ENCODE data around the gene DRD4. TPM values are rescaled to one million over a fixed set of nuclear protein-coding genes. Genes with fewer than 3 reads are reported as not detected.
A peak's percentile ranks its signal among the peaks of the same experiment; 100 is the strongest.

DRD4 gene
- total and polyA plus RNA-seq, 7 experiments from 2014 or later: 0.27 to 1.9 (median 0.75) TPM; not detected in 2

DNA sequence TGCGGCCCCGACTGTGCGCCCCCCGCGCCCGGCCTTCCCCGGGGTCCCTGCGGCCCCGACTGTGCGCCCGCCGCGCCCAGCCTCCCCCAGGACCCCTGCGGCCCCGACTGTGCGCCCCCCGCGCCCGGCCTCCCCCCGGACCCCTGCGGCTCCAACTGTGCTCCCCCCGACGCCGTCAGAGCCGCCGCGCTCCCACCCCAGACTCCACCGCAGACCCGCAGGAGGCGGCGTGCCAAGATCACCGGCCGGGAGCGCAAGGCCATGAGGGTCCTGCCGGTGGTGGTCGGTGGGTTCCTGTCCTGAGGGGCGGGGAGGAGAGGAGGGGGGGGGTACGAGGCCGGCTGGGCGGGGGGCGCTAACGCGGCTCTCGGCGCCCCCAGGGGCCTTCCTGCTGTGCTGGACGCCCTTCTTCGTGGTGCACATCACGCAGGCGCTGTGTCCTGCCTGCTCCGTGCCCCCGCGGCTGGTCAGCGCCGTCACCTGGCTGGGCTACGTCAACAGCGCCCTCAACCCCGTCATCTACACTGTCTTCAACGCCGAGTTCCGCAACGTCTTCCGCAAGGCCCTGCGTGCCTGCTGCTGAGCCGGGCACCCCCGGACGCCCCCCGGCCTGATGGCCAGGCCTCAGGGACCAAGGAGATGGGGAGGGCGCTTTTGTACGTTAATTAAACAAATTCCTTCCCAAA is 3.1 kb downstream of the DRD4 start:
- Mint-ChIP-seq H3K9me3 (no peaks in the 10 kb centered on the region), H3K36me3 (peaks cover 0 to 5% (median 0%) of the 10 kb centered on the region in 5 donors), H3K27me3 (peaks cover 11 to 36% (median 22%) of the 10 kb centered on the region in 5 donors), H3K27ac (peak overlapping the region in 3 of 9 donors; percentile 46 to 75 (median 63)), H3K4me3 (peak overlapping the region in 9 of 10 donors; percentile 58 to 89 (median 68)), H3K4me1 (peaks cover 7 to 18% (median 16%) of the 10 kb centered on the region in 7 donors)
- ChIA-PET POLR2A (interaction anchor here (1.0 kb wide), 1 partner anchor 84 kb away, joined by 4 read pairs; no protein-coding TSS in a partner anchor), CTCF (no interaction called here)
- Histone ChIP-seq H3K36me3 (ENCODE audit: control insufficient read depth in 2 of 3, insufficient read depth in 3 of 3, low read length in 3 of 3) (peaks cover 0 to 15% (median 3%) of the 10 kb centered on the region in 3 experiments), H3K4me1 (ENCODE audit: control insufficient read depth in 2 of 2, insufficient read depth in 2 of 2, low read length in 2 of 2) (no peaks in the 10 kb centered on the region), H3K27me3 (ENCODE audit: control insufficient read depth in 2 of 2, insufficient read depth in 2 of 2, low read length in 2 of 2) (peaks cover 6 to 16% of the 10 kb centered on the region in 2 donors), H3K4me3 (ENCODE audit: low read length) (no peak overlapping the region), H3K27ac (ENCODE audit: low read depth, low read length) (no peak overlapping the region), H3K9me3 (ENCODE audit: control insufficient read depth in 2 of 3, low read length in 3 of 3) (no peaks in the 10 kb centered on the region)
- ATAC-seq (peak; percentile 70), DNase-seq (no peak)
- intact Hi-C loops (cut with micrococcal nuclease): no loop called here

DNA sequence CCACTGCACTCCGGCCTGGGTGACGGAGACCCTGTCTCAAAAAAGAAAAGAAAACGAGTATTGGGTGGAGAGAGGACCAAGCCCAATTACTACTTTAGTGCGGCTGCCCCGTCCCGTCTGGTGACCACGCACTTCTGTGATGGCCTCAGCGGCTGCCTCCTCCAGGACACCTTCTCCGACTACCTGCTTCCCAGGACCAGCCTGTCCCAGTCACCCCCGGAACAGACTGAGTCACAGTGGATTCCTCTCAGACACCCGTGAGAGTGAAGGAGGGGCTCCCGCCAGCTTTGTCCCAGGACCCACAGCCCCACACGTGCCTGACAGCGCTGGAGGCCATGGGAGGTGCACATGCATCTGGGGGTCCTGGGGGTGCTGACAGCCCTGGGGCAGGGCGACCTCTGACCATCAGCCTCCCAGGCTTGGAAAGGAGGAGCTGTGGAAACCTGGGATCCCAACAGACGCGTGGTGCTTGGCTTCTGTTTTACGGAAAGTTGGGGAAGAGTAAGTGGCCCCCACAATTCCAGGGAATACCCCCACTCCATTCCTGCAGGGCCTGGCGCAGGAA is 4.8 kb downstream of the DRD4 start:
- Histone ChIP-seq H3K36me3 (ENCODE audit: control insufficient read depth in 2 of 3, insufficient read depth in 3 of 3, low read length in 3 of 3) (peaks cover 0 to 15% (median 3%) of the 10 kb centered on the region in 3 experiments), H3K9me3 (ENCODE audit: control insufficient read depth in 2 of 3, low read length in 3 of 3) (no peaks in the 10 kb centered on the region), H3K4me1 (ENCODE audit: control insufficient read depth in 2 of 2, insufficient read depth in 2 of 2, low read length in 2 of 2) (no peaks in the 10 kb centered on the region), H3K4me3 (ENCODE audit: low read length) (no peak overlapping the region), H3K27ac (ENCODE audit: low read depth, low read length) (no peak overlapping the region), H3K27me3 (ENCODE audit: control insufficient read depth in 2 of 2, insufficient read depth in 2 of 2, low read length in 2 of 2) (peaks cover 6 to 13% of the 10 kb centered on the region in 2 donors)
- ATAC-seq: no peak
- Mint-ChIP-seq H3K4me3 (peak overlapping the region in 1 of 10 donors; percentile 89), H3K27ac (peak overlapping the region in 1 of 9 donors; percentile 28), H3K4me1 (peaks cover 7 to 18% (median 12%) of the 10 kb centered on the region in 7 donors), H3K36me3 (peaks cover 0 to 5% (median 0%) of the 10 kb centered on the region in 5 donors), H3K27me3 (peaks cover 6 to 23% (median 13%) of the 10 kb centered on the region in 5 donors), H3K9me3 (no peaks in the 10 kb centered on the region)
- DNase-seq: no peak
- intact Hi-C loops (cut with micrococcal nuclease): no loop called here
- POLR2A ChIA-PET: no interaction called here
- CTCF ChIA-PET: no interaction called here

DNA sequence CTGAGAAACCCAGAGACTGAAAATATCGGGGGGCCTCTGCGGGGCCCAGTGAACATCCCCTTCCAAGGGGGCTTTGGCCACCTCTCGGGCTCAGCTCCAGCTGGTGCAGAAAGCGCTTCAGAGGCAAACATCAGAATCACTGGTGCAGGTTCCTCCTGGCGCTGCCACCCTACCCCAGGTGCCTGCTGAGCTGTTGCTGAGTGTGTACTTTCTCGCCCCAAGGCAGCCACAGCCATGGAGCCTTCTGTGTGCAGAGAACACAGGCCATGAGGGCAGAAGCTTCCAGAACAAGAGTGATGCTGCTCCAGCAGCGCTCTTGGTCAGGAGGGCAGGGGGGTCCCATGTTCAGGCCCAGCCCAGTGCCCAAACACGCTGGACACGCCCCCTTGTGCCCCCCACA is 6.3 kb downstream of the DRD4 start:
- ATAC-seq: no peak
- CTCF ChIA-PET: no interaction called here

DNA sequence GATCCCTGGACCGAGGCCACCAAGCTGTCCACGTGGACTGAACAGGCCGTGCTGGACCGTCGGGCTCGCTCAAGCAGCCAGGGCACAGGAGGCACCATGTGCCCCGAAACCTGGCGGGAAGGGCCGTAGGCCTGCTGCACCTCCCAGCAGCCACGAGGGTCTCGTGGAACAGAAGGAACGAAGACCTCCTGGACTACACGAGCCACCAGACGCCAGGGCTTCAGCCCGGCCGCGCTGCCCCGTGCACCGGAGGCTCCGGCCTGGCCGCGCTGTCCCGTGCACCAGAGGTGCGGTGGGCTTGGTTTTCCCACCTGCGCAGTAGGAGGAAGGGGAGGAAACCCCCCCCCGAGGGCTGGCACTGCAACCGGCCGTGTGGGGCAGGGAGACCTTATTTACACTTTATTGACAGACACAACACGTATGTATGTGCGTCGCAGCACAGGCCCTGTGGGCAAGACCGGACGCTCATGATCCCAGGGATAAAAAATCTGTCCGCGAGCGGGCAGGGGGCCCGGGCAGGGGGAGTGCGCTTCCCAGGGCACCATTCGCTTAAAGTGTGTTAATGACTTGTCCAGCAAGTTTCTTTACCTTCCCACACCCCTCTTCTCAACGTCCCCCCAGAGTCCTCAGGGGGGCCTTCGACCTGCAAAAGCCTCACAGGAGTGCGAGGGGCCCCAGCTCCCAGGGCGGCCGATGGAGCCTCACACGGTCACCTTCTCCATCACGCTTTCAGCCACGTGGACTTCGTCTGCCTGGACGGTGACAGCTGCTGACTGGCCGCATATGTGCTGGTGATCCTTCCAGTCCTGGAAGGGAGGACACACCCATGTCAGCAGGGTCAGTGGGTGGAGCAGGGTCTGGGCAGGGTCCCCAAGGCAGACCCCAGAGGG is 7.0 kb downstream of the DRD4 start:
- Mint-ChIP-seq H3K27ac (peak overlapping the region in 1 of 9 donors; percentile 25), H3K4me3 (no peak overlapping the region), H3K36me3 (peaks cover 0 to 8% (median 0%) of the 10 kb centered on the region in 5 donors), H3K27me3 (peaks cover 0 to 6% (median 0%) of the 10 kb centered on the region in 5 donors), H3K4me1 (peaks cover 0 to 7% (median 6%) of the 10 kb centered on the region in 7 donors), H3K9me3 (no peaks in the 10 kb centered on the region)
- H3K9me3 ChIP-seq (ENCODE audit: control insufficient read depth in 2 of 3, low read length in 3 of 3): no peaks in the 10 kb centered on the region
- H3K27ac ChIP-seq (ENCODE audit: low read depth, low read length): no peak overlapping the region
- intact Hi-C loops (cut with micrococcal nuclease): no loop called here
- ATAC-seq (no peak), DNase-seq (no peak)
- peaks cover 0 to 15% (median 3%) of the 10 kb centered on the region in 3 experiments for H3K36me3 ChIP-seq (ENCODE audit: control insufficient read depth in 2 of 3, insufficient read depth in 3 of 3, low read length in 3 of 3)
- no peaks in the 10 kb centered on the region for H3K4me1 ChIP-seq (ENCODE audit: control insufficient read depth in 2 of 2, insufficient read depth in 2 of 2, low read length in 2 of 2)
- H3K27me3 ChIP-seq (ENCODE audit: control insufficient read depth in 2 of 2, insufficient read depth in 2 of 2, low read length in 2 of 2): no peaks in the 10 kb centered on the region
- CTCF ChIA-PET: interaction anchor here (0.5 kb wide), 1 partner anchor 51 kb away, joined by 3 read pairs; the partner anchor contains the start of gene TMEM80
- POLR2A ChIA-PET: no interaction called here
- H3K4me3 ChIP-seq (ENCODE audit: low read length): no peak overlapping the region

More for the DNA sequence above, 6.3 kb downstream of the DRD4 start:
- Mint-ChIP-seq H3K4me3 (no peak overlapping the region), H3K27me3 (peaks cover 6 to 13% (median 7%) of the 10 kb centered on the region in 5 donors), H3K27ac (no peak overlapping the region), H3K4me1 (peaks cover 2 to 13% (median 7%) of the 10 kb centered on the region in 7 donors), H3K36me3 (peaks cover 0 to 7% (median 0%) of the 10 kb centered on the region in 5 donors), H3K9me3 (no peaks in the 10 kb centered on the region)
- DNase-seq: no peak
- H3K4me3 ChIP-seq (ENCODE audit: low read length): no peak overlapping the region
- intact Hi-C loops (cut with micrococcal nuclease): no loop called here
- H3K27me3 ChIP-seq (ENCODE audit: control insufficient read depth in 2 of 2, insufficient read depth in 2 of 2, low read length in 2 of 2): peaks cover under 1 to 6% of the 10 kb centered on the region in 2 donors
- no peaks in the 10 kb centered on the region for H3K9me3 ChIP-seq (ENCODE audit: control insufficient read depth in 2 of 3, low read length in 3 of 3)
- peaks cover 0 to 15% (median 3%) of the 10 kb centered on the region in 3 experiments for H3K36me3 ChIP-seq (ENCODE audit: control insufficient read depth in 2 of 3, insufficient read depth in 3 of 3, low read length in 3 of 3)
- POLR2A ChIA-PET: no interaction called here
- no peaks in the 10 kb centered on the region for H3K4me1 ChIP-seq (ENCODE audit: control insufficient read depth in 2 of 2, insufficient read depth in 2 of 2, low read length in 2 of 2)
- H3K27ac ChIP-seq (ENCODE audit: low read depth, low read length): no peak overlapping the region

DNA sequence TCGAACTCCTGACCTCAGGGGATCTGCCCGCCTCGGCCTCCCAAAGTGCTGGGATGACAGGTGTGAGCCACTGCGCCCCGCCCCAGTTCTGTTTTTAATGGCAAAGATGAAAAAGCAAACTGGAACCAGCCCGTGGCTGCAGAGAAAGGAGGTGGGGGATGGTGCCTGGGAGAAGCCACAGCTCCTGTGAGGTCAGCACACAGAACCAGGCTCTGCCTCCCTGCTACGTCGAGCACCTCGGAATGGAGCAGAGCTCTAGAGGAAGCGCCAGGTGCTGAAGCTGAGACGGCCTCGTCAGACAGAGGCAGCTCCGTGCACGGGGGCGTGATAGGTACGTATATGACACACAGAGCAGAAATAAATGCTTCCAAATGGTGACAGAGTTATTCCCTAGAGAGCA is 8.5 kb downstream of the DRD4 start:
- no peaks in the 10 kb centered on the region for H3K27me3 ChIP-seq (ENCODE audit: control insufficient read depth in 2 of 2, insufficient read depth in 2 of 2, low read length in 2 of 2)
- H3K4me1 ChIP-seq (ENCODE audit: control insufficient read depth in 2 of 2, insufficient read depth in 2 of 2, low read length in 2 of 2): no peaks in the 10 kb centered on the region
- Mint-ChIP-seq H3K9me3 (no peaks in the 10 kb centered on the region), H3K27ac (peak overlapping the region in 1 of 9 donors; percentile 36), H3K36me3 (peaks cover 0 to 7% (median 0%) of the 10 kb centered on the region in 5 donors), H3K4me3 (no peak overlapping the region), H3K4me1 (peaks cover 0 to 6% (median under 1%) of the 10 kb centered on the region in 7 donors), H3K27me3 (peaks cover 0 to 2% (median 0%) of the 10 kb centered on the region in 5 donors)
- CTCF ChIA-PET: no interaction called here
- intact Hi-C loops (cut with micrococcal nuclease): no loop called here
- no peak overlapping the region for H3K4me3 ChIP-seq (ENCODE audit: low read length)
- POLR2A ChIA-PET: no interaction called here
- peaks cover 0 to 15% (median 3%) of the 10 kb centered on the region in 3 experiments for H3K36me3 ChIP-seq (ENCODE audit: control insufficient read depth in 2 of 3, insufficient read depth in 3 of 3, low read length in 3 of 3)
- DNase-seq: no peak
- no peak for ATAC-seq
- H3K27ac ChIP-seq (ENCODE audit: low read depth, low read length): no peak overlapping the region
- H3K9me3 ChIP-seq (ENCODE audit: control insufficient read depth in 2 of 3, low read length in 3 of 3): no peaks in the 10 kb centered on the region

DNA sequence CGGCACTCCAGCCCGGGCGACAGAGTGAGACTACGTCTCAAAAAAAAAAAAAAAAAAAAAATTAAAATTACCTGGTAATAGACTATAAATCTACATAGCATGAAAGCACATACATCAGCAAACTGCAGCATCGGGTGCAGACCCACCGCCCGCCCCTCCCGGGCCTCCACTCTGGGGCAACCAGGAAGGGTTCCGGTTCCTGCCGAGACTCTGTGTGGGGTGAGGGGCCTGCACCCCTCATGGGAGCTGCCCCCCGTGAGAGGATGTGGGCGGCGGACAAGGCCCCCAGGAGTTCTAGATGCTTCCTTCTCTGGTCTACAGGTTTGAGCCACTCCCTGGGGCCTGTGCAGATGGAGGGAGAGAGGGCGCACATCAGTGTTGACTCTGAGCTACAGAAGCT is 9.1 kb downstream of the DRD4 start:
- Histone ChIP-seq H3K4me1 (ENCODE audit: control insufficient read depth in 2 of 2, insufficient read depth in 2 of 2, low read length in 2 of 2) (no peaks in the 10 kb centered on the region), H3K36me3 (ENCODE audit: control insufficient read depth in 2 of 3, insufficient read depth in 3 of 3, low read length in 3 of 3) (peaks cover 0 to 15% (median 3%) of the 10 kb centered on the region in 3 experiments), H3K27me3 (ENCODE audit: control insufficient read depth in 2 of 2, insufficient read depth in 2 of 2, low read length in 2 of 2) (no peaks in the 10 kb centered on the region), H3K9me3 (ENCODE audit: control insufficient read depth in 2 of 3, low read length in 3 of 3) (no peaks in the 10 kb centered on the region), H3K27ac (ENCODE audit: low read depth, low read length) (no peak overlapping the region), H3K4me3 (ENCODE audit: low read length) (no peak overlapping the region)
- H3K9me3 Mint-ChIP-seq: no peaks in the 10 kb centered on the region
- H3K4me3 Mint-ChIP-seq: no peak overlapping the region
- ATAC-seq (no peak), DNase-seq (no peak)
- H3K27me3 Mint-ChIP-seq: no peaks in the 10 kb centered on the region
- POLR2A ChIA-PET: interaction anchor here (0.5 kb wide), 1 partner anchor 50 kb away, joined by 3 read pairs; no protein-coding TSS in a partner anchor
- H3K4me1 Mint-ChIP-seq: peaks cover 0 to 6% (median 0%) of the 10 kb centered on the region in 7 donors
- peaks cover 0 to 8% (median 1%) of the 10 kb centered on the region in 5 donors for H3K36me3 Mint-ChIP-seq
- intact Hi-C loops (cut with micrococcal nuclease): no loop called here
- H3K27ac Mint-ChIP-seq: no peak overlapping the region
- CTCF ChIA-PET: no interaction called here
